GM10847 (cell line): ENCODE data around the gene AP3M1.
A peak's percentile ranks its signal among the peaks of the same experiment; 100 is the strongest.

Experiments
- POLR2A ChIP-seq: IDR thresholded peaks from 2 replicates; pipeline ENCODE4 v1.6.1; 2011; ENCODE audit not compliant: insufficient read length; ENCODE audit errors: extremely low read depth

Gene AP3M1

GRCh38 chr10:74150204-74150989, at the start of gene AP3M1:
TSS of gene AP3M1 (minus strand) at chr10:74150828. CDS start at chr10:74138379, 12,449 bp downstream.
- peak; percentile 39 for TF ChIP-seq POLR2A

GRCh38 chr10:74199315-74199714, 48.7 kb upstream of the AP3M1 start:
- TF ChIP-seq POLR2A, result no peak

- TF ChIP-seq POLR2A, result no peak
Observed at GRCh38 chr10:74194999-74195398, 44.4 kb upstream of the AP3M1 start.

- TF ChIP-seq POLR2A, result no peak
Observed at GRCh38 chr10:74194545-74194944, 43.9 kb upstream of the AP3M1 start.

- TF ChIP-seq POLR2A, result no peak
Observed at GRCh38 chr10:74190494-74190893, 39.9 kb upstream of the AP3M1 start.

GRCh38 chr10:74189999-74190421, 39.4 kb upstream of the AP3M1 start:
- TF ChIP-seq POLR2A, result no peak

GRCh38 chr10:74187237-74187636, 36.6 kb upstream of the AP3M1 start:
- TF ChIP-seq POLR2A, result no peak

- TF ChIP-seq POLR2A, result no peak
Observed at GRCh38 chr10:74186678-74187077, 36.0 kb upstream of the AP3M1 start.

- TF ChIP-seq POLR2A, result no peak
Observed at GRCh38 chr10:74179111-74179710, 28.6 kb upstream of the AP3M1 start.

GRCh38 chr10:74178042-74178791, 27.6 kb upstream of the AP3M1 start:
- no peak for TF ChIP-seq POLR2A

- no peak for TF ChIP-seq POLR2A
Observed at GRCh38 chr10:74177140-74177677, 26.6 kb upstream of the AP3M1 start.

- TF ChIP-seq POLR2A, result peak; percentile 82
Observed at GRCh38 chr10:74176380-74177139, 25.9 kb upstream of the AP3M1 start.

- no peak for TF ChIP-seq POLR2A
Observed at GRCh38 chr10:74175510-74176379, 25.1 kb upstream of the AP3M1 start.

GRCh38 chr10:74174521-74174920, 23.9 kb upstream of the AP3M1 start:
- TF ChIP-seq POLR2A, result no peak
